Endodermal cell (in vitro differentiated cells): ENCODE measurements around the gene PLK5. TPM values are rescaled to one million over a fixed set of nuclear protein-coding genes. Genes with fewer than 3 reads are reported as not detected.

Experiments used
- DNase-seq: peaks from one replicate; pipeline ENCODE4 v3.0.0-alpha.2; 2017
- H3K27ac ChIP-seq: 2 replicates; pipeline ENCODE4 v1.5.1; 2013; ENCODE audit warnings: mild to moderate bottlenecking, low read depth, low read length, moderate library complexity
- H3K27me3 ChIP-seq: 2 replicates; pipeline ENCODE4 v1.6.1; 2013; ENCODE audit warnings: mild to moderate bottlenecking, low read length, moderate library complexity; ENCODE audit not compliant: insufficient read depth, control insufficient read depth, poor library complexity, severe bottlenecking
- H3K36me3 ChIP-seq: 2 replicates; pipeline ENCODE4 v1.7.0; 2013; ENCODE audit warnings: mild to moderate bottlenecking, low read length, moderate library complexity; ENCODE audit not compliant: control insufficient read depth, insufficient read depth
- H3K4me1 ChIP-seq: one replicate; pipeline ENCODE4 v1.7.0; 2013; ENCODE audit warnings: low read length; ENCODE audit not compliant: control insufficient read depth, insufficient read depth
- H3K4me3 ChIP-seq: 2 replicates; pipeline ENCODE4 v1.5.1; 2013; ENCODE audit warnings: mild to moderate bottlenecking, low read length, moderate library complexity
- H3K9ac ChIP-seq: 2 replicates; pipeline ENCODE4 v1.6.1; 2013; ENCODE audit warnings: mild to moderate bottlenecking, low read length, moderate library complexity; ENCODE audit not compliant: poor library complexity, severe bottlenecking; ENCODE audit errors: extremely low read depth
- H3K9me3 ChIP-seq: 2 replicates; pipeline ENCODE4 v1.6.1; 2013; ENCODE audit warnings: mild to moderate bottlenecking, low read length, moderate library complexity; ENCODE audit not compliant: control insufficient read depth
- H3K27ac Mint-ChIP-seq: 2 replicates; pipeline ENCODE4 v1.8.0; 2020; ENCODE audit warnings: mixed read lengths
- H3K27me3 Mint-ChIP-seq: 2 replicates; pipeline ENCODE4 v1.8.0; 2021; ENCODE audit warnings: mild to moderate bottlenecking, mixed read lengths; ENCODE audit not compliant: insufficient read depth
- H3K36me3 Mint-ChIP-seq: 2 replicates; pipeline ENCODE4 v1.8.0; 2020; ENCODE audit warnings: low read depth, mixed read lengths
- H3K4me1 Mint-ChIP-seq: 2 replicates; pipeline ENCODE4 v1.8.0; 2020; ENCODE audit warnings: mixed read lengths
- H3K4me3 Mint-ChIP-seq: 2 replicates; pipeline ENCODE4 v1.8.0; 2020; ENCODE audit warnings: mild to moderate bottlenecking, moderate library complexity, mixed read lengths
- H3K9me3 Mint-ChIP-seq: 2 replicates; pipeline ENCODE4 v1.8.0; 2020; ENCODE audit warnings: mild to moderate bottlenecking, mixed read lengths
- WGBS, 2 experiments: methylation state at CpG; one replicate each; pipeline versions ENCODE4 v1.1.5 to v1.1.7; 2013; ENCODE audit warnings: missing lambda C conversion rate in 2 of 2, mixed read lengths in 1 of 2; ENCODE audit not compliant: insufficient coverage in 1 of 2, insufficient read length in 1 of 2; 5-methylcytosine and 5-hydroxymethylcytosine counted together
- total RNA-seq, 2 donors: library from RNA; stranded (reverse); fragmentation: NEBNext Ultra II Directional in 1 of 2; extraction: Animal tissue kit (Norgen Biotek cat#: 25700) in 1 of 2; gene quantifications; 2 replicates in 1 of 2; 3 replicates in 1 of 2; pipeline ENCODE4 v1.2.1, GENCODE V29; 2021
- TF ChIP-seq, protein P1 (sequence below): fragments of 200-600 bp; sonication (generic); conservative IDR thresholded peaks from 2 replicates; pipeline ENCODE4 v1.5.0; 2021; ENCODE audit warnings: antibody characterized with exemption, mild to moderate bottlenecking

Gene PLK5
- total RNA-seq, 2 donors from 2014 or later: 0.48 TPM; not detected in 1

DNA sequence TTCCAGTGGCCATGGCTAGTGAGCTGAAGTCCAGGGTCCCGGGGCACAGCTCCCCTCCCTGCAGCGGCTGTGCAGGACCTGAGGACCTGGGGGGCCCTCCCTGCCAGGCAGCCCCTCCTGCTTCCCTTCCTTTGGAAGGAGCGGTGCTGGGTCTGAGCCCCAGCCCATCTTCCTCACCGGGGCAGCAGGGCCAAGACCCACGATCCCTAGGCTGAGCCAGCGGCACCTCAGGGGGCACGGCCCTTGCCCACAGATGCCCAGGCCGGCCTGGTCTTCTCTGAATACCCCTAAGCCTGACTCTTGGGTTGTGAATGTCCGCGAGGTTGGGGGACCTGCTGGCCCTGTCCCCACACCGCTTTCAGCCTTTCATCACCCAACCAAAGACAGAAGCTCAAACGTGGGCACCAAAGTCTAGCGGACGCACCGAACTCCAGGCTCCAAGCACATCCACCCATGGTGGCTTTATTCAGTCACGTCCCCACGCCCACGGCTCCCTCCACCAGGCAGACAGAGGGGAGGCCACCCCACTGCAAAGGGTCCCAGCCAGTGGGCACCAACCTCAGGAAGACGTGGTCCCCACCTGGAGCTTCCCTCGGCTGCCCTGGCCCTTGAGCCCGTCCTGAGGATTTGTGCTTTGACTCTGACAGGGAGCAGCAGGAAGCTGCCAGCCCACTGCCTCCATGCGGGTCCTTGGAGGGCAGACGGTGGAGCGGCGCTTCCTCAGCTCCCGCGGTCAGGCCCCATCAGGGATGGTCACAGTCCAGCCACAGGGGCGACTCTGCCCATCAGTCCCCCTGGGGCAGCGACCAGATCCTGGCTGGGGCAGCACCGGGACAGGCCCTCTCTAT is 52.6 kb downstream of the PLK5 start:
- Mint-ChIP-seq H3K9me3 (no peaks in the 10 kb centered on the region), H3K36me3 (peaks cover 19% of the 10 kb centered on the region), H3K4me1 (no peaks in the 10 kb centered on the region), H3K4me3 (no peak overlapping the region), H3K27me3 (peaks cover 8% of the 10 kb centered on the region), H3K27ac (no peak overlapping the region)
- Histone ChIP-seq H3K27me3 (no peaks in the 10 kb centered on the region), H3K27ac (no peak overlapping the region), H3K9me3 (no peaks in the 10 kb centered on the region), H3K4me3 (no peak overlapping the region), H3K4me1 (no peaks in the 10 kb centered on the region), H3K36me3 (peaks cover 20% of the 10 kb centered on the region), H3K9ac (no peak overlapping the region)
- no peak for DNase-seq
- 94 to 95% methylated on average over 13 to 30 of the region's 30 CpGs for WGBS, 2 experiments
- TF ChIP-seq, protein P1, sequence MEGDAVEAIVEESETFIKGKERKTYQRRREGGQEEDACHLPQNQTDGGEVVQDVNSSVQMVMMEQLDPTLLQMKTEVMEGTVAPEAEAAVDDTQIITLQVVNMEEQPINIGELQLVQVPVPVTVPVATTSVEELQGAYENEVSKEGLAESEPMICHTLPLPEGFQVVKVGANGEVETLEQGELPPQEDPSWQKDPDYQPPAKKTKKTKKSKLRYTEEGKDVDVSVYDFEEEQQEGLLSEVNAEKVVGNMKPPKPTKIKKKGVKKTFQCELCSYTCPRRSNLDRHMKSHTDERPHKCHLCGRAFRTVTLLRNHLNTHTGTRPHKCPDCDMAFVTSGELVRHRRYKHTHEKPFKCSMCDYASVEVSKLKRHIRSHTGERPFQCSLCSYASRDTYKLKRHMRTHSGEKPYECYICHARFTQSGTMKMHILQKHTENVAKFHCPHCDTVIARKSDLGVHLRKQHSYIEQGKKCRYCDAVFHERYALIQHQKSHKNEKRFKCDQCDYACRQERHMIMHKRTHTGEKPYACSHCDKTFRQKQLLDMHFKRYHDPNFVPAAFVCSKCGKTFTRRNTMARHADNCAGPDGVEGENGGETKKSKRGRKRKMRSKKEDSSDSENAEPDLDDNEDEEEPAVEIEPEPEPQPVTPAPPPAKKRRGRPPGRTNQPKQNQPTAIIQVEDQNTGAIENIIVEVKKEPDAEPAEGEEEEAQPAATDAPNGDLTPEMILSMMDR: no peak

DNA sequence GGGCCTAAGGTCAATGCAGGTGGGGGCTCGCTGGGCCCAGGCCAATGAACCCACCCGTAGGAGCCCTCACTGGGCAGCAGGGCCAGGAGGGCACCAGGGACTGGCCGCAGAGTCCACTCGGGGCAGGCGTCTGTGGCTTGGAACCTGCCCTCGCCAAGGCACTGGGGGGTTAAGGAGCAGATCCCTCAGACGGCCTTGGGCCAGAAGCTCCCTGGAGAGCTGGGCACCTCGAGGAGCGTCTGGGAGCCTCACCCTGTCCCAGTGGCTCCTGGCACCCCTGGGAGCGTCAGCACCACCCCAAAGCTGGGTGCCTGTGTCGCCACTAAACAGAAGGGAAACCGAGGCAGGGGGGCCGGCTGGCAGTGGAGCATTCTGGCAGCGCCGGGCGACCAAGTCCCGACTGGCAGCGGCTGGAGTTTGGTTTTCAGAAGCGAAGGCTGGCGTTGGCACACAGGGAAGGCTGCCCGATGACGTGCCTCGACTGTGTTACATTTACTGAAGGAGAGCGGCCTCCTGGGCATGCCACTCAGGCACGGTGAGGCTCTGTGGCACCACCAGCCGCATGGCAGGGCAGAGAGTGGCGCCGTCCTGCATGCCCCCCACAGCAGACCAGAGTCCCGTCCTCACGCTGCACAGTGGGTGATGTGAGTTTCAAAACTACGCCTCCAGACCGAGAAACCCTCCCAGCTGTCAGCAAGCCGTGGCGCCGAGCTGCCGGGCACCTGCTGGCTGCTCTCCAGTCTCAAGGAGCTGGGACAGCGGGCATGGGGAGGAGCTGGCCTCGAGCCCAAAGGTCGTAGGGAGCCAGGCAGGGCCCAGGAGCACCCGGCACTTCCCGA is 53.4 kb downstream of the PLK5 start:
- no peak for DNase-seq
- no peak overlapping the region for H3K27ac ChIP-seq
- H3K9me3 ChIP-seq: no peaks in the 10 kb centered on the region
- Mint-ChIP-seq H3K27ac (no peak overlapping the region), H3K36me3 (peaks cover 27% of the 10 kb centered on the region), H3K4me3 (no peak overlapping the region), H3K27me3 (no peaks in the 10 kb centered on the region), H3K4me1 (no peaks in the 10 kb centered on the region), H3K9me3 (no peaks in the 10 kb centered on the region)
- H3K9ac ChIP-seq: no peak overlapping the region
- peaks cover 27% of the 10 kb centered on the region for H3K36me3 ChIP-seq
- H3K27me3 ChIP-seq: no peaks in the 10 kb centered on the region
- H3K4me1 ChIP-seq: no peaks in the 10 kb centered on the region
- TF ChIP-seq, protein P1: no peak
- WGBS, 2 experiments: 94 to 95% methylated on average over 31 to 41 of the region's 41 CpGs
- H3K4me3 ChIP-seq: no peak overlapping the region

DNA sequence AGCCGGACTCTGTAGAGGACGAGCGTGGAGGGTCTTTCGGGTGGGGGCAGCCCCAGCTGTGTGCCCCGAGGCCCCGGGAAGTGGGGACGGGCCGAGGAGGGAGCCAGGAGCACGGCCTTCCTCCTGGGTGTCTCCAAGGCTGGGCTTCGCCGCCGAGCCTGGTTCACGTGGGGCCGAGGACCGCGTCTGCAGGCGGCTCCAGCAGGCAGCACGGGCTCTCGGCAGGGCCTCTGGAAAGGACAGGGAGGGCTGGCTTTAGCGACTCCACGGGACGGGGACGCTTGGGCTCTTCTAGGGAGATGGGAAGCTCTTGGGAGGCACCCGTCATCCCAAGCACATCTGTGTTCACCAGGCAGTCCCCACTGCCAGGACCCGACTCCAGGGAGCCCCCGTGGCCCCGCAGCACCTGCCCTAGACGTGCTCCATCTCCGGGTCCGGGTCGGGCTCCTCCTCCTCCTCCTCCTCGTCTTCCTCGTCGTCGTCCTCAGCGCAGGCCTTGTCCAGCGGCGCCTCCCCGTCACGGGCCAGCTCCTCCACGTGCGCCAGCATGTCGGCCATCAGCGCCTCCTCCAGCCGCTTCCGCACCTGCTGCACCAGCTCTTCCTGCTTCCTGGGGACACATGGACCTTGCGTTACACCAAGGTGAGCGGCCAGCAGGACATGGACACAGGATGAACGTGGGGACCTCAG is 54.2 kb downstream of the PLK5 start:
- Histone ChIP-seq H3K27me3 (no peaks in the 10 kb centered on the region), H3K9me3 (no peaks in the 10 kb centered on the region), H3K4me1 (no peaks in the 10 kb centered on the region), H3K36me3 (peaks cover 35% of the 10 kb centered on the region), H3K9ac (no peak overlapping the region), H3K27ac (no peak overlapping the region), H3K4me3 (no peak overlapping the region)
- no peaks in the 10 kb centered on the region for H3K9me3 Mint-ChIP-seq
- no peaks in the 10 kb centered on the region for H3K27me3 Mint-ChIP-seq
- no peaks in the 10 kb centered on the region for H3K4me1 Mint-ChIP-seq
- no peak for DNase-seq
- 95 to 97% methylated on average over 36 to 49 of the region's 49 CpGs for WGBS, 2 experiments
- TF ChIP-seq, protein P1: no peak
- H3K4me3 Mint-ChIP-seq: no peak overlapping the region
- no peak overlapping the region for H3K27ac Mint-ChIP-seq
- peaks cover 34% of the 10 kb centered on the region for H3K36me3 Mint-ChIP-seq
